Keratinocyte (primary cell): ENCODE results near the gene FRY. TPM values are rescaled to one million over a fixed set of nuclear protein-coding genes. Genes with fewer than 3 reads are reported as not detected.

Experiments
- DNase-seq: peaks from one replicate; pipeline ENCODE4 v3.0.0-alpha.2; 2011; ENCODE audit warnings: low read depth, missing footprints, low spot score
- FAIRE-seq: peaks from 2 replicates; lab custom pipeline; 2011; peaks lifted over from hg19 to GRCh38; lab: Jason Lieb, UNC
- H2AFZ ChIP-seq: 2 replicates; pipeline ENCODE4 v1.6.0; 2012; ENCODE audit warnings: low read length, control low read depth, inconsistent platforms; ENCODE audit not compliant: control insufficient read depth
- H3K27ac ChIP-seq: 2 replicates; pipeline ENCODE4 v1.5.1; 2011; ENCODE audit warnings: low read length; ENCODE audit not compliant: control insufficient read depth, insufficient read depth
- H3K27me3 ChIP-seq: 3 replicates; pipeline ENCODE4 v1.6.0; 2011; ENCODE audit warnings: low read length; ENCODE audit not compliant: control insufficient read depth, insufficient read depth; ENCODE audit errors: extremely low read depth
- H3K36me3 ChIP-seq, 2 experiments: 2 replicates in 1 of 2; 3 replicates in 1 of 2; pipeline ENCODE4 v1.5.1; 2011; ENCODE audit warnings: low read length in 2 of 2, mild to moderate bottlenecking in 1 of 2; ENCODE audit not compliant: control insufficient read depth in 2 of 2, insufficient read depth in 2 of 2; ENCODE audit errors: extremely low read depth in 1 of 2
- H3K4me1 ChIP-seq: 3 replicates; pipeline ENCODE4 v1.5.1; 2011; ENCODE audit warnings: low read length; ENCODE audit not compliant: control insufficient read depth, insufficient read depth; ENCODE audit errors: extremely low read depth
- H3K4me2 ChIP-seq: 3 replicates; pipeline ENCODE4 v1.6.0; 2011; ENCODE audit warnings: low read depth, low read length; ENCODE audit not compliant: control insufficient read depth, insufficient read depth; ENCODE audit errors: extremely low read depth
- H3K4me3 ChIP-seq, 3 experiments: fragments of 200-600 bp in 1 of 3; sonication (generic) in 1 of 3; 2 replicates in 2 of 3; 3 replicates in 1 of 3; pipeline ENCODE4 v1.5.1; 2011 to 2016; ENCODE audit warnings: low read length in 3 of 3, mild to moderate bottlenecking in 3 of 3, control low read depth in 2 of 3, inconsistent platforms in 1 of 3, low read depth in 1 of 3, mixed read lengths in 1 of 3, mixed run types in 1 of 3, moderate library complexity in 1 of 3; ENCODE audit not compliant: control insufficient read depth in 2 of 3, insufficient read depth in 2 of 3; ENCODE audit errors: extremely low read depth in 1 of 3
- H3K79me2 ChIP-seq: 2 replicates; pipeline ENCODE4 v1.6.0; 2012; ENCODE audit warnings: low read length; ENCODE audit not compliant: control insufficient read depth, insufficient read depth
- H3K9ac ChIP-seq: 3 replicates; pipeline ENCODE4 v1.6.0; 2011; ENCODE audit warnings: low read length; ENCODE audit not compliant: control insufficient read depth, insufficient read depth; ENCODE audit errors: extremely low read depth
- H3K9me1 ChIP-seq: 3 replicates; pipeline ENCODE4 v1.6.0; 2011; ENCODE audit warnings: low read length; ENCODE audit not compliant: control insufficient read depth, insufficient read depth; ENCODE audit errors: extremely low read depth
- H3K9me3 ChIP-seq: 2 replicates; pipeline ENCODE4 v1.5.1; 2012; ENCODE audit warnings: low read depth, low read length; ENCODE audit not compliant: control insufficient read depth
- H4K20me1 ChIP-seq: 3 replicates; pipeline ENCODE4 v1.6.0; 2011; ENCODE audit warnings: low read length; ENCODE audit not compliant: control insufficient read depth, insufficient read depth; ENCODE audit errors: extremely low read depth
- EZH2 ChIP-seq: IDR thresholded peaks from one replicate; pipeline ENCODE4 v1.6.1; 2012; ENCODE audit warnings: inconsistent platforms, mild to moderate bottlenecking, low read length, moderate library complexity
- dilution Hi-C: fragments of 300-500 bp; cut with MboI; formaldehyde crosslinking; loops from one replicate; pipeline ENCODE4 v1.7.0; 2020; ENCODE audit warnings: low sequenced_read_pairs; ENCODE audit not compliant: extremely low pct_ligation_motif_present
- polyA plus RNA-seq, 5 experiments: library from polyadenylated mRNA; depleted of rRNA in 3 of 5; stranded (reverse) in 3 of 5; stranded (forward) in 1 of 5; unstranded in 1 of 5; fragments of >200 nt; gene quantifications; 1 replicate in 1 of 5; 2 replicates in 3 of 5; 3 replicates in 1 of 5; pipeline versions ENCODE4 v1.2.1 to v1.2.3, GENCODE V29; 2011 to 2012; ENCODE audit warnings: missing spikeins in 2 of 5, low read depth in 1 of 5, low replicate concordance in 1 of 5
- TF ChIP-seq, protein P1 (sequence below), 3 experiments: IDR thresholded peaks in 1 of 3; conservative IDR thresholded peaks in 1 of 3; optimal IDR thresholded peaks in 1 of 3; 2 replicates in 2 of 3; 3 replicates in 1 of 3; pipeline versions ENCODE3 to v1.5.1; 2011; ENCODE audit warnings: low read length in 3 of 3, mild to moderate bottlenecking in 3 of 3, moderate library complexity in 2 of 3, control low read depth in 1 of 3, inconsistent platforms in 1 of 3; ENCODE audit not compliant: insufficient read depth in 2 of 3; ENCODE audit errors: extremely low read depth in 1 of 3

FRY gene
- polyA plus RNA-seq, 1 donor (not counting 4 experiments of a cell fraction or from before 2014, with no cell fraction given) = 0.80 TPM

DNA sequence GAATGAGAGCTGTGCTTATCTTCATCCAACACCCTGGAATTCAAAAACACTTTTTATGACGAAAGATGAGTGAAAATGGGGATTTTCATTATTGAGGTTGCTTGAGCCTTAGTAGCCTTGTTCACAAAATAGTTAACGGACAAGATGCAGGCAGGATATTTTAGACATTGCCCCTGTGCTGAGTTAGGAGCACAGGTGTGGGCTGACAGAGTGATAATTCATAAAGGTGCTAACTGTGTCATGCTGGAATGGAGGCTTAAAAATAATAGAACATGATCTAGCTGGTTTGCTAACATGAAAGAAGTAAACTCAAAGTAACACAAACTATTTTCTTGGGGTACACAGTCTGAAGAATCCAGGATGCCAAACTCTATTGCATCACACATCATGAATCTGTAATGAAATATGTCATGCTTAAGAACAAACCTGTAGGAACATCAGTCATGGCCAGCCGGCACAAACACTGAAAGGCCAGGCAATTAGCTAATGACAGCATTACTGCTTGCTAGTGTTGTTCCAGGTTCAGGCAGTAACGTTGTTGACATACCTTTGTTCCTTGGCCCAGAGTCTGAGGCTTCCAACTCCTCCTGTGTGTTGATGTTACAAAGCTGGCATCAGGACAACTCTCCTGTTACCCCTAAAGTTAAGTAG lies 55.3 kb downstream of the FRY start:
- DNase-seq = no peak
- Histone ChIP-seq H3K4me3 (no peak overlapping the region), H4K20me1 (no peaks in the 10 kb centered on the region), H3K4me1 (peaks cover 4% of the 10 kb centered on the region), H2AFZ (no peak overlapping the region), H3K36me3 (no peaks in the 10 kb centered on the region), H3K9me3 (no peaks in the 10 kb centered on the region), H3K9ac (no peak overlapping the region), H3K27me3 (no peaks in the 10 kb centered on the region), H3K9me1 (no peaks in the 10 kb centered on the region), H3K4me2 (no peak overlapping the region), H3K79me2 (no peaks in the 10 kb centered on the region), H3K27ac (no peak overlapping the region)
- dilution Hi-C loops = no loop called here
- FAIRE-seq = no peak
- no peak for TF ChIP-seq EZH2
- TF ChIP-seq, protein P1, sequence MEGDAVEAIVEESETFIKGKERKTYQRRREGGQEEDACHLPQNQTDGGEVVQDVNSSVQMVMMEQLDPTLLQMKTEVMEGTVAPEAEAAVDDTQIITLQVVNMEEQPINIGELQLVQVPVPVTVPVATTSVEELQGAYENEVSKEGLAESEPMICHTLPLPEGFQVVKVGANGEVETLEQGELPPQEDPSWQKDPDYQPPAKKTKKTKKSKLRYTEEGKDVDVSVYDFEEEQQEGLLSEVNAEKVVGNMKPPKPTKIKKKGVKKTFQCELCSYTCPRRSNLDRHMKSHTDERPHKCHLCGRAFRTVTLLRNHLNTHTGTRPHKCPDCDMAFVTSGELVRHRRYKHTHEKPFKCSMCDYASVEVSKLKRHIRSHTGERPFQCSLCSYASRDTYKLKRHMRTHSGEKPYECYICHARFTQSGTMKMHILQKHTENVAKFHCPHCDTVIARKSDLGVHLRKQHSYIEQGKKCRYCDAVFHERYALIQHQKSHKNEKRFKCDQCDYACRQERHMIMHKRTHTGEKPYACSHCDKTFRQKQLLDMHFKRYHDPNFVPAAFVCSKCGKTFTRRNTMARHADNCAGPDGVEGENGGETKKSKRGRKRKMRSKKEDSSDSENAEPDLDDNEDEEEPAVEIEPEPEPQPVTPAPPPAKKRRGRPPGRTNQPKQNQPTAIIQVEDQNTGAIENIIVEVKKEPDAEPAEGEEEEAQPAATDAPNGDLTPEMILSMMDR (optimal IDR thresholded peaks at IDR 0.05 in 1 of 3, IDR thresholded peaks at IDR 0.05 in 1 of 3, conservative IDR thresholded peaks at IDR 0.05 in 1 of 3; ENCODE audit: extremely low read depth in 1 of 3, insufficient read depth in 2 of 3, low read length in 3 of 3) = no peak

DNA sequence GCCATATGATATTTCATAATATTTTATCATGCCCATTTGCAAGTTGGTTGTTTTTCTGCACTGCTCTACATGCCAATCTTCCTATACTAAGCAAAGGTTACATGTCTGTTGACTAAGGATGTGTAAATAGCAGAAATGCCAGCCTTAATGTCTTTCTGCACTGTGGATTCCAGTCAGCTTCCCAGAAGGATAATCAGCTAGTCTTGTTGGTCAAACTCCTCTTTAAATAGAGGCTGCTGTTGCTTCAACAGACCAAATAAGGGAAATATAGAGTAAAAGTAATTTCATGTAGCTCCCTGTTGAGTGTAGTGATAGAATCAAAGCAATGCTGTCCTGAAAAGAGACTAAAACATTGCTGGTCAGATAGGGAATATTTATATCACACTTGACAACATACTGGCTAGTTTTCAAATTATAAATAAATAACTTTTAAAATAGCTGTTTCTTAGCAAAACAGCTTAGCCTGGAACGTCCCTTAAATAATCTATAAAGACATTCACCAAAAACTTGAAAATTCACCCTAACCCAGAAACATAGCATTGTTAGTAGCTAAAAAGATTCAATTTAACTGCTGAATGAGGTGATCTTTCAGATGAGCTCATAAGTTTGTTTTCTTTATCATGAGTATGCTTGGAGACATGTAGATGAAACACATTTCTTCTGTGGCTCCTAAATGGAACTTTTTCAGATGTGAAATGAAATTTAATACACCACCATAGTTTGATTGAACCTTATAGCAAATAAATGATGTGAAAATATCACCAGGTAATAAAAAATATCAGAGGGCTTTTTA lies 56.6 kb downstream of the FRY start:
- H4K20me1 ChIP-seq = no peaks in the 10 kb centered on the region
- TF ChIP-seq, protein P1 (optimal IDR thresholded peaks at IDR 0.05 in 1 of 3, IDR thresholded peaks at IDR 0.05 in 1 of 3, conservative IDR thresholded peaks at IDR 0.05 in 1 of 3; ENCODE audit: extremely low read depth in 1 of 3, insufficient read depth in 2 of 3, low read length in 3 of 3) = no peak
- TF ChIP-seq EZH2 = no peak
- no peak overlapping the region for H3K27ac ChIP-seq
- no peak overlapping the region for H2AFZ ChIP-seq
- no peaks in the 10 kb centered on the region for H3K79me2 ChIP-seq
- no peaks in the 10 kb centered on the region for H3K9me3 ChIP-seq
- no peaks in the 10 kb centered on the region for H3K36me3 ChIP-seq
- FAIRE-seq (no peak), DNase-seq (no peak)
- no peak overlapping the region for H3K4me2 ChIP-seq
- dilution Hi-C loops = no loop called here
- H3K4me1 ChIP-seq = peaks cover 4% of the 10 kb centered on the region
- H3K27me3 ChIP-seq = no peaks in the 10 kb centered on the region
- no peak overlapping the region for H3K9ac ChIP-seq
- no peaks in the 10 kb centered on the region for H3K9me1 ChIP-seq
- H3K4me3 ChIP-seq = no peak overlapping the region
